HUES64 (cell line): Measurements from ENCODE around the gene ITM2C.

Experiments used
- H3K27ac ChIP-seq: 2 replicates; pipeline ENCODE4 v1.7.0; 2013; ENCODE audit warnings: low read depth, low read length, inconsistent platforms
- H3K27me3 ChIP-seq: 2 replicates; pipeline ENCODE4 v1.6.1; 2013; ENCODE audit warnings: mild to moderate bottlenecking, low read length; ENCODE audit not compliant: insufficient read depth
- H3K36me3 ChIP-seq: 2 replicates; pipeline ENCODE4 v1.6.1; 2013; ENCODE audit warnings: mild to moderate bottlenecking, low read length; ENCODE audit not compliant: insufficient read depth
- H3K4me1 ChIP-seq: 2 replicates; pipeline ENCODE4 v1.6.1; 2013; ENCODE audit warnings: mild to moderate bottlenecking, low read length, moderate library complexity; ENCODE audit not compliant: insufficient read depth
- H3K4me3 ChIP-seq: 2 replicates; pipeline ENCODE4 v1.5.1; 2013; ENCODE audit warnings: mild to moderate bottlenecking, low read length, moderate library complexity
- H3K9ac ChIP-seq: 2 replicates; pipeline ENCODE4 v1.6.1; 2013; ENCODE audit warnings: mild to moderate bottlenecking, low read depth, low read length
- H3K9me3 ChIP-seq: 2 replicates; pipeline ENCODE4 v1.6.1; 2013; ENCODE audit warnings: low read depth, low read length; ENCODE audit not compliant: insufficient read depth
- WGBS: fragments of 150-250, 120-280 bp; methylation state at CpG from one replicate; pipeline ENCODE4 v1.1.7; 2013; ENCODE audit warnings: missing lambda C conversion rate; 5-methylcytosine and 5-hydroxymethylcytosine counted together

The ITM2C gene

GRCh38 chr2:230886206-230886605 lies 21.5 kb downstream of the ITM2C start:
- Histone ChIP-seq H3K27me3 (no peaks in the 10 kb centered on the region), H3K36me3 (no peaks in the 10 kb centered on the region), H3K4me1 (peaks cover 17% of the 10 kb centered on the region; the same call in 1 of the 2 replicates), H3K4me3 (no peak overlapping the region), H3K9ac (no peak overlapping the region), H3K27ac (no peak overlapping the region), H3K9me3 (no peaks in the 10 kb centered on the region)
- 83% methylated on average over 5 of the region's 5 CpGs for WGBS

DNA sequence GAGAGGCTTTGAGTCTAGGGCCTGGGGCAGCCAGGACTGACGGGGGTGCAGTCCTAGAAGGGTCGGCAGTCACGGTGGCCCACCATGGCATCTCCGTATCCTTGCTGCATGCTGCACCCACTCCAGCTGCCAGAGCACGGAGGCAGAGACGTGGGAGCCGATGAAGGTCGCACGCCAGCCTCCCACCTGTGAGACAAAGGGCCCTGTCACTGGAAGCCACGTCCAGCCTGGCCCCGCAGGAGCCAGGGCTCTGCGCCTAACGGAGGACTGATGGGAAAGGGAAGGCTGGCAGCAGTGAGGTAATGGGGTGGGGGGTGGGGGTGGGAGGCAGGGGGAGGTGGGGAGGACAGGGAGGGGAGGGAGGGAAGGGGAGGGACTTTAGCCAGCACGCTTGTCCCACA lies 21.9 kb downstream of the ITM2C start:
- H3K27me3 ChIP-seq, result no peaks in the 10 kb centered on the region
- no peaks in the 10 kb centered on the region for H3K36me3 ChIP-seq
- peaks cover 17% of the 10 kb centered on the region; the same call in 1 of the 2 replicates for H3K4me1 ChIP-seq
- 61% methylated on average over 12 of the region's 14 CpGs for WGBS
- no peak overlapping the region for H3K4me3 ChIP-seq
- H3K9me3 ChIP-seq, result no peaks in the 10 kb centered on the region
- no peak overlapping the region for H3K27ac ChIP-seq
- no peak overlapping the region for H3K9ac ChIP-seq

DNA sequence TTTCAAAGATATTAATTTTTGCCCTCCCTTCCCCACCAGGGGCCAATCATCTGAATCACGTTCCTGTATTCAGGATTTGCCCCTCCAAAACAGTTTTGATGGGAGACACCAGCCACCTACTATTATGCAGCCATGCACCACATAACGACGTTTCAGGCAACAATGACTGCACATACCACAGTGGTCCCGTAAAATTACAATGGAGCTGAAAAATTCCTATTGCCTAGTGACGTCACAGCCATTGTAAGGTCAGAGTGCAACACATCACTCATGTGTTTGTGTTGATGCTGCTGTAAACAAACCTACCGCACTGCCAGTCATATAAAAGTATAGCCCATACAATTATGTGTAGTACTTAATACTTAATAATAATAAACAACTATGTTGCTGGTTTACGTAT lies 22.6 kb downstream of the ITM2C start:
- Histone ChIP-seq H3K4me1 (peaks cover 17% of the 10 kb centered on the region; the same call in 1 of the 2 replicates), H3K36me3 (no peaks in the 10 kb centered on the region), H3K27me3 (no peaks in the 10 kb centered on the region), H3K9me3 (no peaks in the 10 kb centered on the region), H3K9ac (no peak overlapping the region), H3K4me3 (no peak overlapping the region), H3K27ac (no peak overlapping the region)
- 82% methylated on average over 6 of the region's 7 CpGs for WGBS

GRCh38 chr2:230888824-230889400 lies 24.2 kb downstream of the ITM2C start:
- peaks cover 26% of the 10 kb centered on the region for H3K4me1 ChIP-seq
- H3K9me3 ChIP-seq, result no peaks in the 10 kb centered on the region
- no peak overlapping the region for H3K4me3 ChIP-seq
- H3K27me3 ChIP-seq, result no peaks in the 10 kb centered on the region
- no peak overlapping the region for H3K9ac ChIP-seq
- 96% methylated on average over 9 of the region's 14 CpGs for WGBS
- no peak overlapping the region for H3K27ac ChIP-seq
- H3K36me3 ChIP-seq, result no peaks in the 10 kb centered on the region

- H3K27ac ChIP-seq, result no peak overlapping the region
- H3K36me3 ChIP-seq, result no peaks in the 10 kb centered on the region
- no peaks in the 10 kb centered on the region for H3K27me3 ChIP-seq
- WGBS, result 92% methylated on average over 22 of the region's 22 CpGs
- no peak overlapping the region for H3K4me3 ChIP-seq
- no peak overlapping the region for H3K9ac ChIP-seq
- no peaks in the 10 kb centered on the region for H3K9me3 ChIP-seq
- H3K4me1 ChIP-seq, result peaks cover 28% of the 10 kb centered on the region
These were observed 25.3 kb downstream of the ITM2C start for GRCh38 chr2:230889911-230890601.

GRCh38 chr2:230890646-230891045 lies 25.9 kb downstream of the ITM2C start:
- no peak overlapping the region for H3K27ac ChIP-seq
- H3K4me1 ChIP-seq, result peaks cover 27% of the 10 kb centered on the region
- H3K9me3 ChIP-seq, result no peaks in the 10 kb centered on the region
- H3K9ac ChIP-seq, result no peak overlapping the region
- no peak overlapping the region for H3K4me3 ChIP-seq
- 98% methylated on average over 4 of the region's 4 CpGs for WGBS
- H3K36me3 ChIP-seq, result no peaks in the 10 kb centered on the region
- no peaks in the 10 kb centered on the region for H3K27me3 ChIP-seq

GRCh38 chr2:230891064-230891463 lies 26.3 kb downstream of the ITM2C start:
- no peaks in the 10 kb centered on the region for H3K27me3 ChIP-seq
- H3K4me3 ChIP-seq, result no peak overlapping the region
- no peaks in the 10 kb centered on the region for H3K36me3 ChIP-seq
- no peak overlapping the region for H3K9ac ChIP-seq
- H3K9me3 ChIP-seq, result no peaks in the 10 kb centered on the region
- no peak overlapping the region for H3K27ac ChIP-seq
- 64% methylated on average over 5 of the region's 5 CpGs for WGBS
- H3K4me1 ChIP-seq, result peaks cover 23% of the 10 kb centered on the region

GRCh38 chr2:230891509-230891908 lies 26.8 kb downstream of the ITM2C start:
- Histone ChIP-seq H3K9ac (no peak overlapping the region), H3K4me3 (no peak overlapping the region), H3K9me3 (no peaks in the 10 kb centered on the region), H3K36me3 (no peaks in the 10 kb centered on the region), H3K4me1 (peaks cover 19% of the 10 kb centered on the region), H3K27ac (no peak overlapping the region), H3K27me3 (no peaks in the 10 kb centered on the region)
- WGBS, result 83% methylated on average over 6 of the region's 6 CpGs

GRCh38 chr2:230893338-230893737 lies 28.6 kb downstream of the ITM2C start:
- no peak overlapping the region for H3K9ac ChIP-seq
- H3K4me3 ChIP-seq, result no peak overlapping the region
- H3K9me3 ChIP-seq, result no peaks in the 10 kb centered on the region
- H3K4me1 ChIP-seq, result peaks cover 10% of the 10 kb centered on the region
- H3K27ac ChIP-seq, result no peak overlapping the region
- no peaks in the 10 kb centered on the region for H3K36me3 ChIP-seq
- 64% methylated on average over 6 of the region's 6 CpGs for WGBS
- H3K27me3 ChIP-seq, result no peaks in the 10 kb centered on the region

DNA sequence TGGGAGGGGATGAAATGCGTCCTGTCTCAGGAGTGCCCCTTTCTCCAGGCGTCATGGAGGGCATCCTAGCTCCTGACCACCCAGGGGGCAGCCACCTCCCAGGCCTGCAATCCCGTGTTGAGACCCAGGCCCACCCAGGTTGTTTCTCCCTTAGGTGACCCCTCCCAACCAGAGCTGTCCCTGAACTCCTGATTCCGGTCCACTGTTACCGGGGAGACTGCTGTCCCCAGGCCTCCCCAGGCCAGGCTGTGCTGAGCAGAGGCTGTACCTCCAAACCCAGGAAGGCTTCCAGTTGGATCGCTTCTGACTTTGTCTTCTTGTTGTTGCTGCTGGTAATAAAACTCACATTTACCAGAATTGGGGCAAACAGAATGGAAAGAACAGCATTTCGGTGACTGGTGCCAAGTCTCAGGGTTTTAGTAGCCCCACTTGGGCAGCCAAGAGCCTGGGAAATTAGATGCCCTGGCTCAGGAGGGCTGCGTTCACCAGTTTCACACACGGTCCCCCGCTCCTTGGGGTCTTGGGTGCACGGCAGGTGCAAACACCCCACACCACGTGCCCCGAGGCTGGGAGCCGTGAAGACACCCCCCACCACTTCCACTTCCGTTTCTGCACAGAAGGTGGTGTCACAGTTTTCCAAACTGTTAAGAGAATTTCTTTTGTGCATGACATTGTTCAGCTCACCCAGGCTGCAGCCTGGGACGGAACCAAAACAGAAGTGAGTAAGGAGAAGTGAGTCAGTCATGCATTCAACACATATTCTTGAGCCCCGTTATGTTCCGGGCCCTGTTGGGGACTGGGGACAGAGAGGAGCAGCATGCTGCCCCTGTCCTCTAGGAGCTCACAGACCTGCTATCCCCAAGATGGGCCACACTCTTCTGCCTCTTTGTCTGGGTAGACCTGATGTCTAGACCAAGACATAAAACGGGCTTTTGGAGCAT lies 29.4 kb downstream of the ITM2C start:
- Histone ChIP-seq H3K4me3 (no peak overlapping the region), H3K9me3 (no peaks in the 10 kb centered on the region), H3K27ac (no peak overlapping the region), H3K36me3 (no peaks in the 10 kb centered on the region), H3K9ac (no peak overlapping the region), H3K4me1 (peaks cover 14% of the 10 kb centered on the region), H3K27me3 (no peaks in the 10 kb centered on the region)
- WGBS, result 87% methylated on average over 19 of the region's 19 CpGs
